Breast epithelium (tissue), 3 donors: Measurements from ENCODE around the gene FTL.

ENCODE experiments used
- POLR2A ChIP-seq: fragments of 450-650 bp; IDR thresholded peaks from one replicate; pipeline ENCODE4 v1.6.1; 2016; ENCODE audit warnings: antibody characterized with exemption, mild to moderate bottlenecking, moderate library complexity
- TF ChIP-seq, protein P1 (sequence below), 3 donors: fragments of 450-650 bp; IDR thresholded peaks; one replicate each; pipeline ENCODE4 v1.5.1; 2016 to 2017; ENCODE audit warnings: antibody characterized with exemption in 3 of 3, mild to moderate bottlenecking in 3 of 3, moderate library complexity in 3 of 3

DNA sequence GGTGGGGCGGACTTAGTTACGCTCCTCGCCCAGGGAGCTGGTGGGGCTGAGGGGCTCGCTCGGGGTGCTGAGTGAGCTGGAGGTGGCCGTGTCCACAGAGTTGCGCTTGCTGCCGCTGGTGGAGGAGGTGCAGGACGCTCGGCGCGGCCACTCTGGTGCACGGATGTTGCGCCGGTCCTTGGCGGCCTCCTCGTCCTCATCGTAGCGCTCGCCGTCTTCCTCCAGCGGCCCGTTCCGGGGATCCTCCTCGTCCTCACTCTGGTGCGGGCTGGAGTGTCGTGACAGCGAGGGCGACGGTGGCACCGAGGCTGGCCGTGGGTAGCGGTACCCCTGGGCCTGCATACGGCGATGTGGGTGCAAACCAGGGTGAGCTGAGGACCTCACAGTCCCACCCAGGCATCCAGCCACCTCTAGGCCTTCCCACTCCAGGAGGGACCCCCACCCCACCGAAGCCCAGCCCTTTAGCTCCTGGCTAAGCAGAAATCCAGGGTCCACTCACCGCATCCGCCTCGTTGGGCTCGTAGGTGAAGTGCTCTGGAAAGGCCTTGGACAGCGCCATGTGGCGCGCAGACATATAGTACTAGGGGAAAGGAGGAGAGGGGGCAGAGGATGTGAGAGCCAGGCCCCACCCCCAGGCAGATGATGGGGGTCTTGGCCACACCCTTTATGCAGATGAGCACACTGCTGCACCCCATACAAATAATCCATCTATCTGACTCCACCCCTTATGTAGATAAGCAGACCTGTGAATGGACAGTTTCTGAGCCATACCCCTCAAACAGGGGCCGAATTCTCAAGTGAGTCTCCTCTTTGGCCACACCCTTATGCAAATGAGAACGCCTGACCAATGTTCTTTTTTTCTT lies 4.4 kb downstream of the FTL start:
- TF ChIP-seq, protein P1, sequence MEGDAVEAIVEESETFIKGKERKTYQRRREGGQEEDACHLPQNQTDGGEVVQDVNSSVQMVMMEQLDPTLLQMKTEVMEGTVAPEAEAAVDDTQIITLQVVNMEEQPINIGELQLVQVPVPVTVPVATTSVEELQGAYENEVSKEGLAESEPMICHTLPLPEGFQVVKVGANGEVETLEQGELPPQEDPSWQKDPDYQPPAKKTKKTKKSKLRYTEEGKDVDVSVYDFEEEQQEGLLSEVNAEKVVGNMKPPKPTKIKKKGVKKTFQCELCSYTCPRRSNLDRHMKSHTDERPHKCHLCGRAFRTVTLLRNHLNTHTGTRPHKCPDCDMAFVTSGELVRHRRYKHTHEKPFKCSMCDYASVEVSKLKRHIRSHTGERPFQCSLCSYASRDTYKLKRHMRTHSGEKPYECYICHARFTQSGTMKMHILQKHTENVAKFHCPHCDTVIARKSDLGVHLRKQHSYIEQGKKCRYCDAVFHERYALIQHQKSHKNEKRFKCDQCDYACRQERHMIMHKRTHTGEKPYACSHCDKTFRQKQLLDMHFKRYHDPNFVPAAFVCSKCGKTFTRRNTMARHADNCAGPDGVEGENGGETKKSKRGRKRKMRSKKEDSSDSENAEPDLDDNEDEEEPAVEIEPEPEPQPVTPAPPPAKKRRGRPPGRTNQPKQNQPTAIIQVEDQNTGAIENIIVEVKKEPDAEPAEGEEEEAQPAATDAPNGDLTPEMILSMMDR (IDR thresholded peaks at IDR 0.05) = no peak
- no peak for TF ChIP-seq POLR2A
